ENCODE measurements around the gene LHFPL3. TPM values are rescaled to one million over a fixed set of nuclear protein-coding genes. Genes with fewer than 3 reads are reported as not detected.

Gene LHFPL3
- total and polyA plus RNA-seq, 9 of the 15 experiments (the other 6 are each of a cell fraction or from before 2014, with no cell fraction given), result 0.21 to 0.52 TPM; not detected in 7

- no peak for ATAC-seq
- WGBS (ENCODE audit: insufficient coverage, low coverage, missing lambda C conversion rate), result 0% methylated on average over 1 of the region's 1 CpG
- Histone ChIP-seq H2AFZ (ENCODE audit: low read depth, low read length) (no peak overlapping the region), H3K9me3 (replicated peaks; ENCODE audit: control insufficient read depth, insufficient read depth, low read depth, low read length) (no peaks in the 10 kb centered on the region), H3K4me3 (no peak overlapping the region), H3K36me3 (ENCODE audit: control insufficient read depth, insufficient read depth, low read length) (no peaks in the 10 kb centered on the region), H3K79me2 (ENCODE audit: control insufficient read depth, insufficient read depth, low read length) (no peaks in the 10 kb centered on the region), H3K4me2 (ENCODE audit: insufficient read depth, low read length) (no peak overlapping the region), H3K9me1 (ENCODE audit: control insufficient read depth, insufficient read depth, low read length) (no peaks in the 10 kb centered on the region), H3K27ac (ENCODE audit: extremely low read depth, low read depth, low read length) (no peak overlapping the region), H3K4me1 (replicated peaks in 1 of 2; ENCODE audit: control insufficient read depth in 2 of 2, insufficient read depth in 2 of 2, low read length in 2 of 2) (no peaks in the 10 kb centered on the region), H3K9ac (ENCODE audit: insufficient read depth in 1 of 2, low read depth in 2 of 2, low read length in 2 of 2) (no peak overlapping the region), H4K20me1 (replicated peaks; ENCODE audit: control insufficient read depth, insufficient read depth, low read length) (no peaks in the 10 kb centered on the region), H3K27me3 (ENCODE audit: control insufficient read depth in 2 of 2, insufficient read depth in 2 of 2, low read length in 2 of 2) (peaks cover 0 to 6% of the 10 kb centered on the region in 2 experiments; a peak in 2 of 5 replicates)
- BruUV-seq (replicated peaks), result no TSS peak
- TF ChIP-seq ZNF644 (tag; IDR thresholded peaks at IDR 0.05; ENCODE audit: low read depth) (no peak), ZNF146 (CRISPR knock-in tag; IDR thresholded peaks at IDR 0.05; ENCODE audit: unreplicated experiment) (no peak), ZNF586 (CRISPR knock-in tag; conservative IDR thresholded peaks at IDR 0.05) (no peak), FOXJ3 (CRISPR knock-in tag; IDR thresholded peaks at IDR 0.05) (no peak), ELK1 (CRISPR knock-in tag; IDR thresholded peaks at IDR 0.05) (no peak), DDX20 (tag; IDR thresholded peaks at IDR 0.05; ENCODE audit: low read depth) (no peak), MLX (CRISPR knock-in tag; conservative IDR thresholded peaks at IDR 0.05) (no peak), SMC3 (conservative IDR thresholded peaks at IDR 0.05; ENCODE audit: insufficient read depth, low read depth, low read length) (no peak), E2F5 (CRISPR knock-in tag; IDR thresholded peaks at IDR 0.05) (no peak), SIX5 (IDR thresholded peaks at IDR 0.05; ENCODE audit: borderline replicate concordance in 1 of 2, insufficient read depth in 1 of 2, low read depth in 1 of 2, low read length in 2 of 2) (no peak), ATF4 (CRISPR knock-in tag; IDR thresholded peaks at IDR 0.05) (no peak), CREB3 (tag; conservative IDR thresholded peaks at IDR 0.05; ENCODE audit: low read depth) (no peak)
- DNase-seq (ENCODE audit: extremely low read depth in 1 of 4, low spot score in 3 of 4), result no peak
- no peak for FAIRE-seq
- intact Hi-C loops (cut with micrococcal nuclease), result no loop called here
- in situ Hi-C loops (cut with MboI), result no loop called here
- ChIA-PET CTCF (ENCODE audit: low intra/inter-chr PET ratio) (no interaction called here), POLR2A (no interaction called here)
Measured at GRCh38 chr7:104366390-104366789, 38.0 kb downstream of the LHFPL3 start.

All from K562 (cell line).